ENCODE results near the gene SP140L. TPM values are rescaled to one million over a fixed set of nuclear protein-coding genes. Genes with fewer than 3 reads are reported as not detected.
A peak's percentile ranks its signal among the peaks of the same experiment; 100 is the strongest.

Gene SP140L
- total RNA-seq, 3 donors from 2014 or later (not counting 1 experiment from before 2014, with no cell fraction given), result 58.4 to 92.6 (median 73.4) TPM

GRCh38 chr2:230411570-230412370 lies 84.8 kb downstream of the SP140L start:
- Mint-ChIP-seq H3K27me3 (ENCODE audit: low read depth in 2 of 2) (no peaks in the 10 kb centered on the region), H3K4me3 (peak overlapping the region; percentile 100), H3K27ac (peak overlapping the region; percentile 98 to 99), H3K9me3 (no peaks in the 10 kb centered on the region), H3K4me1 (peaks cover 53 to 54% of the 10 kb centered on the region in 2 donors), H3K36me3 (no peaks in the 10 kb centered on the region)
- DNase-seq (peak; percentile 64 to 81), ATAC-seq (peak; percentile 75 to 86 (median 76))
- H3K4me1 ChIP-seq (ENCODE audit: control insufficient read depth, insufficient read depth, low read length), result peaks cover 40% of the 10 kb centered on the region
- TF ChIP-seq CTCF (IDR thresholded peaks at IDR 0.05), result no peak
- H3K4me3 ChIP-seq (ENCODE audit: low read length), result peak overlapping the region; percentile 73
- no peaks in the 10 kb centered on the region for H3K9me3 ChIP-seq (ENCODE audit: control insufficient read depth, insufficient read depth, low read length)
- no peaks in the 10 kb centered on the region for H3K27me3 ChIP-seq (ENCODE audit: control insufficient read depth, insufficient read depth, low read length)
- H3K27ac ChIP-seq (ENCODE audit: low read length), result peak overlapping the region; percentile 90
- WGBS (ENCODE audit: insufficient coverage), result under 1% methylated on average over 57 of the region's 57 CpGs
- intact Hi-C loops (cut with micrococcal nuclease), result loop anchor here (10.0 kb wide), 2 partner anchors 203 to 383 kb away; no protein-coding TSS in a partner anchor
- H3K36me3 ChIP-seq (ENCODE audit: control insufficient read depth, insufficient read depth, low read length), result no peaks in the 10 kb centered on the region

GRCh38 chr2:230412371-230412711 lies 85.3 kb downstream of the SP140L start:
- no peak for TF ChIP-seq CTCF (IDR thresholded peaks at IDR 0.05)
- H3K9me3 Mint-ChIP-seq, result no peaks in the 10 kb centered on the region
- peaks cover 40% of the 10 kb centered on the region for H3K4me1 ChIP-seq (ENCODE audit: control insufficient read depth, insufficient read depth, low read length)
- 77% methylated on average over 3 of the region's 3 CpGs for WGBS (ENCODE audit: insufficient coverage)
- H3K27me3 Mint-ChIP-seq (ENCODE audit: low read depth in 2 of 2), result no peaks in the 10 kb centered on the region
- peak overlapping the region; percentile 73 for H3K4me3 ChIP-seq (ENCODE audit: low read length)
- no peaks in the 10 kb centered on the region for H3K36me3 ChIP-seq (ENCODE audit: control insufficient read depth, insufficient read depth, low read length)
- no peaks in the 10 kb centered on the region for H3K27me3 ChIP-seq (ENCODE audit: control insufficient read depth, insufficient read depth, low read length)
- DNase-seq (no peak), ATAC-seq (no peak)
- H3K36me3 Mint-ChIP-seq, result no peaks in the 10 kb centered on the region
- intact Hi-C loops (cut with micrococcal nuclease), result loop anchor here (10.0 kb wide), 2 partner anchors 202 to 382 kb away; no protein-coding TSS in a partner anchor
- H3K27ac Mint-ChIP-seq, result peak overlapping the region; percentile 98 to 99
- peak overlapping the region; percentile 90 for H3K27ac ChIP-seq (ENCODE audit: low read length)
- H3K4me1 Mint-ChIP-seq, result peaks cover 53 to 55% of the 10 kb centered on the region in 2 donors
- H3K9me3 ChIP-seq (ENCODE audit: control insufficient read depth, insufficient read depth, low read length), result no peaks in the 10 kb centered on the region
- H3K4me3 Mint-ChIP-seq, result peak overlapping the region; percentile 100

- ATAC-seq, result no peak
- Histone ChIP-seq H3K36me3 (ENCODE audit: control insufficient read depth, insufficient read depth, low read length) (no peaks in the 10 kb centered on the region), H3K27ac (ENCODE audit: low read length) (no peak overlapping the region), H3K4me3 (ENCODE audit: low read length) (no peak overlapping the region), H3K27me3 (ENCODE audit: control insufficient read depth, insufficient read depth, low read length) (no peaks in the 10 kb centered on the region), H3K9me3 (ENCODE audit: control insufficient read depth, insufficient read depth, low read length) (no peaks in the 10 kb centered on the region), H3K4me1 (ENCODE audit: control insufficient read depth, insufficient read depth, low read length) (peaks cover 40% of the 10 kb centered on the region)
- DNase-seq, result peak in 1 of 2 donors; percentile 10
- Mint-ChIP-seq H3K27ac (peak overlapping the region; percentile 98 to 99), H3K27me3 (ENCODE audit: low read depth in 2 of 2) (no peaks in the 10 kb centered on the region), H3K4me1 (peaks cover 57 to 61% of the 10 kb centered on the region in 2 donors), H3K36me3 (no peaks in the 10 kb centered on the region), H3K4me3 (peak overlapping the region; percentile 100), H3K9me3 (no peaks in the 10 kb centered on the region)
- WGBS (ENCODE audit: insufficient coverage), result 96% methylated on average over 9 of the region's 9 CpGs
- intact Hi-C loops (cut with micrococcal nuclease), result loop anchor here (10.0 kb wide), 2 partner anchors 202 to 382 kb away; no protein-coding TSS in a partner anchor
- TF ChIP-seq CTCF (IDR thresholded peaks at IDR 0.05), result no peak
Measured at GRCh38 chr2:230412846-230413245, 85.9 kb downstream of the SP140L start.
